ENCODE results near the gene ZNF672. TPM values are rescaled to one million over a fixed set of nuclear protein-coding genes. Genes with fewer than 3 reads are reported as not detected.
"Not testable (repeated sequence)": the region's sequence is repeated elsewhere in the genome, so short reads cannot be mapped to it uniquely, and the experiment has no call there.

The ZNF672 gene
- total RNA-seq, 1 donor from 2014 or later, result 23.3 TPM

DNA sequence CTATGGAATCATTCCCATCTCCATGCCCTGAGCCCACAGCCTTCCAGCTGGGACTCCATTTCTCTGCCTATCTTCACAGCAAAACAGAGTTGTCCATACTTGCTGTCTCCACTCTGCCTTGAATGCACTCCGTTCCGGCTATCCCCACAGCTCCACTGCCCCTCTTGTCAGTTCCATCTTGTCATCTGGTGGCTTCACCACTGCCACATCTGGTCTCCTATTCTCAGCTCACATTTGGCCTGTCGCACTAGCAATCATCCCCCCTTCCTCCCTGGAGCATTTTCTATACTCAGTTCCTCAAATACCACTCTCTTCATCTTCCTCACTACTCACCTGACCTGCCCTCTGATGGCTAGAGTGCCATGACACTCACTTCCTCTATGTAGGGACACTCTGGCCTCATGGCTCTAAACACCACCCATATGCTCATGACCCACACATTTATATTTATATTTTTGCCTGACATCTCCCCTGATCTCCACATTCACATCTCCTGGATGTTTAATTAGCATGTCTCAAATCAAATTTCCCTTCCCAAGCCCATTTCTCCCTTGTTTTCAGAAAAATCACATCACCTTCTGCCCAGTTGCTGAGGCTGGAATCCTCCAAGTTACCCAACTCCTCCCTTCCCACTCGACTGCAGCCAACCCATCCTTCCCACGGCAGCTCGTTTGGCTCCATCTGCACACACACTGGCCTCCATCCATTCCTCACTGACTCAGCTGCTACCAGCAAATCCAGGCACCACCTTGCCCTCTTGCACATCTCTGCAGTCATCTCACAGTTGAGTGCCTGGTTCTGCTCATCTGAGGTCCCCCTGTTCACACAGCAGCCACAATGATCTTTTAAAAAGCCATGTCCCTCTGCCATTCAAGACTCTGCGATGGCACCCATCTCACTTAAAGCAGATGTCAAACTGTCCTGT lies 14.7 kb downstream of the ZNF672 start:
- DNase-seq (ENCODE audit: extremely low read depth, low read depth, low spot score), result no peak

DNA sequence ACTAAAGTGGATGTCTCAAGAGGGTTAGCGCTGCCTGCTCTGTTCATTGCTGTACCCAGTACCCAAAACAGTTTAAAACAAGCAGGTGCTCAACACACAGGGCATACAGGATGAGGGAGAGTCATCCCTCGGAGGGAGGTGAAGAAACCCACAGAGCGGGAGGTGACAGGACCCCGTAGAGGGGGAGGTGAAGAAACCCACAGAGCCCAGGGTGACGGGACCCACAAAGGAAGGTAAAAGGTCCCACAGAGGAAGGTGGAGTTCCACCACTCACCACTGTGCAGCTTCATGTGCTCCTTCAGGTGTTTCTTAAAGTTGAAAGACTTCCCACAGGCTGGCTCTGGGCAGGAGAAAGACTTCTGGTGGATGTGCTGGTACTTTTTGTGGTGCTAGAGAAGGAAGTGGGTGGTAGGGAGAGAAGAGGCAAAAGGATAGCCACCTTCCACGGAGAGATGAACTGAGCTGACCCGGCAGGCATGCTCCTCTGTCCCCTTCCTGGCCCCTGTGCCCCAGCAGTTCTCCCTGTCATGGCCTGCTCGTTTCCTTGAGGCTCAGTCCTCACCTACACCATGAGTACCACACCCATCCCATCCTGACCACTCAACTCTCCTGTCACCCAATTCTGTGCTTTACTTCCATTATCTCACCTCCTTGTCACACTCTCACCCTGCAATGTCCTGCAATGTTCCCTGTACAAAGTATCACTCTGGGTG lies 15.8 kb downstream of the ZNF672 start:
- DNase-seq (ENCODE audit: extremely low read depth, low read depth, low spot score), result no peak

DNA sequence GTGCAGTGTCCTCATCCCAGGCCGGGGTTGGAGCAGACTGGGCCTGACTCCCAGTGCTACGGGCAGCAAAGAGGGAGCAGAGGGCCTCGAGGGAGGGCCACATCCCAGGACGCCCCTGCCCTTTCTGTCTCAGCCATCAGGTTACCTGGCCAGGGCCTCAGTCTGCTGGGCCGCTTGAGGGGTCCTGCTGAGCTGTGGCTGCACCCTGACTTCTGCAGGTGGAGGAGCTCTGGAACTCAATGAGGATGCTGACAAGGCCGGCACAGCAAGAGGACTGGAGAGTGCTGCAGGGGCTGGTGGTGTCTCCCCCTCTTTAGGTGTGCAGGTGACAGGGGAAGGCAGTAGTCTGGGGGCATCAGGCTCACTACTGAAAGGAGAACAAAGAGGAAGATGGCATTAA lies 17.6 kb downstream of the ZNF672 start:
- DNase-seq (ENCODE audit: extremely low read depth, low read depth, low spot score), result no peak

DNA sequence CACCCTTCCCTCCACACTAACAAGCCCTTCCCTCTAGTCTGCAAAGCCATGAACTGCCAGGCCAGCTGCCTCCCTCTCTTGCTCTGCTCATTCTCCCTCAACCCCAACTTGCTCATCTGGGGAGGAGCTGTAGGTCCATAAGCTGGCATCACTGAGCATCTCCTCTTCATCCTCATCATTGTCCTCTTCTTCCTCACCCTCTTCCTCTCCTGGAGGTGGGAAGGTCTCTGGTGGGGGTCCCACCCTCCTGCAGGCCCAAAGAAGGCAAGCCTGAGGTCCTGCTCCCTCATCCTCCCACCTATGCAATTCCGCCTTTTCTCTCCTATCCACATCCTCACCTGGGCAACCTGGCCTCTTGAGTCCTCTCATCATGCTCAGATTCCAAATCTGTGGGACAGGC lies 18.2 kb downstream of the ZNF672 start:
- no peak for DNase-seq (ENCODE audit: extremely low read depth, low read depth, low spot score)

DNA sequence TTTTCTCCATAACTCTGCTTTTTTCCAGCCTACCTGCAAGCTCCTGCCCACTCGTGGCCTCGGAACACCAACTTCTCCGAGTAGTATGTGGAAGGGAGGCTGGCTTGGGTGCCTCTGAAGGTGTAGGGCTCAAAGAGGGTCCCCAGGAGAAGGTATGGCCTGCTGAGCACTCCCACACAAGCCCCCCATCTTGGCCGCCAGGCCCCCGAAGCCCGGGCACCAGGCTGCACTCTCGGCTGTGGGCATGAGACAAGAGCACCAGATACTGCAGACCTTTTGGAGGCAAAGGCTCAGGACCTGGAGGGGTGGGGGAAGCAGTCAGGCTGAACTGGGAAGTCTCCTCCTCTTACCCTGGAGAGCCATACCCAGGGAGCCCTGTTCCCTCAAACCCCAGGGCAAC lies 19.2 kb downstream of the ZNF672 start:
- no peak for DNase-seq (ENCODE audit: extremely low read depth, low read depth, low spot score)

DNA sequence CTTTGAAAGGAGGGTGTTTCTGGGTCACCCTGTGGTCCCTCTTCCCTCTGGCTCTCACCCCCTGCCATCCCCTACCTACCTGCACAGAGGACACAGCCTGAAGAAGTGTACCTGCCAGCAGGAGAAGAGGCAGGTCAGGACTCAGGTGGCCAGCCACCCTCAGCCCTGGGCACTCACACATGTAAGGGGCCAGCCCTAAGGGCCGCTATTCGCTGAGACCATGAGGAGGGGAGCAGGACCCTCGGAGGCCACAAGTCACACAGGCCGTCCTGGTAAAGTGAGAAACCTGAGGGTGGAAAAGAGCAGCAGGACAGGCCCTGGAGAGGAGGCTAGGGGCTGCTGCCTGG lies 19.7 kb downstream of the ZNF672 start:
- DNase-seq (ENCODE audit: extremely low read depth, low read depth, low spot score), result no peak

DNA sequence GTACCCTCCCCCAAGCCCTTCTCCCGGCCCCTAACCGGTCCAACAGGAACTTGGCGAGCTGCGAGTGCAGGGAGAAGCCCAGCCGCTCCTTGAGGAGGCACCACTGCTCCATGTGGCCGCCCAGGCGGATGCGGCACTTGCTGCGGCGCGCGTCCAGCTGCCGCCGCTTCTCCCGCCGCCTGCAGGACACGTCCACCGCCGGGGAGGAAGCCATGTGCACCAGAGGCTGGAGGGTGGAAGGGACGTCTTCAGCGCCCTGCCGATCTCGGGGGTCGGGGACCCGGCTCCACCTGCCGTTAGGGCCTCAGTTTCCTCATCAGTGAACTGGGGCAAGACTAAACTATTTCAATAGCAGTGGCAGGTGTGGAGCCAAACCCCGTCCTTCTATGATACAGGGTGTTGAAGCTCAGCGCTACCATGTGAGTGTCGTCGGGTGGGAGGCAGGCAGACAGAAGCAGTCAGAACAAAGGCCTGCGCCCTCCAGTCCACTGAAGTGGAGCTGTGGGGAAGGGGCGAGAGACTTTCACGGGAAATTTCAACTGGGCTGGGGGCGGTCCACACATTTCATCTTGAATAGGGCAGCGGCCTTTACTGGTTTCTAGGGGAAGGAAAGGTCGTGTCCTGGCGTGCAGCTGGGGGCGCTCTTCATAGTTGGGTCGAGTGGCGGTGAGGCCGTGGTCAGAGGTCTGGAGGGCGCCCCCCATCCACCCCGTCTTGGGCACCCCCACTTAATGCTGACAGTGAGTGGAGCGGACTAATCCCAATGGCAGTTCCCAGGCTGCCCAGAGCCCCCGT lies 20.3 kb downstream of the ZNF672 start:
- no peak for DNase-seq (ENCODE audit: extremely low read depth, low read depth, low spot score)

DNA sequence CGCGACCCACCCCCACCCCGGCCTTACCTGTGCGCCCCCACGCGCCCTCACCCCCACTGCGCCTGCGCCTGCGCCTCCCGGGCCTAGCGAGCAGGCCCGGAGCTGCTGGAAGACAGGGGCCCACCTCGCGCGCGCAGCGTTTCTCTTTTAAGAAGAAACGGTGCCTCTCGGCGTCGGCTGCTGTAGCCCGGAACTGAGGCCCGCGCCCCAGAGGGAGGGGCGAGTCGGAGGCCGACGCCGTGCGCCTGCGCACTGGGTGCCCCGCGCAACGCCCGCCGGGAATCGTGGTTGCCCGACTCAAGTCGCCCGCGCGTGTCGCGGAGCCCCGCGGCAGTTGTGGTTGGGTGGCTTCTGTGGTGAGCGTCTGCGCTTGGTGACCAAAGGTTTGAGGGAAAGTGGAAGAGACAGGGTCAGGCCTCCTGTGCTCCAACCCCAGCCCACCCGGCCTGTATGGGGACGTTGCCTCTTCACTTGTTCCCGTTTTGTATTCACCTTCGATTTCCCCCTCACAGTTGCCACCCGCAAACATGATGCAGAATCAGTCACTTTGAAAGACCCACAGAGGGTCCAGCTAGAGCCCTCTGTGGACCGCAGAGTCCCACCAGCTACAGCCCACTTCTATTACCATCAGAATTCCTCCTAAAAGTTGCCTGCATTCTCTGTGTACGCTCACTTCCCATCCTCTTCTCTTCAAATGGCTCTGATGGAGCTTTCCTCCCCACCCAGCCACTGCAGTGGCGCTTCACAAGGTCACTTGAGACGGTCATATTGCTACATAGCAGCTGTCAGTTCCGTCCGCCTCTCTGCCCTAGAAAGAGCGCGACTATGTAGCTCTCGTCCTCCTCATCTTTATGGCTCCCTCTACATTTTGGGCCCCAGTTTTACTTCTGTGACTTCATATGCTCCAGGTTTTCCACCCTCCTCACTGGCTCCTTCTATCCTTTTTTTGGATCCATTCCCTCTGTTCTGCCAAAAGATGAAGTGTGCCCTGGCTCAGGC lies 21.2 kb downstream of the ZNF672 start, which contains the start of gene ZNF692:
Gene ZNF692, minus strand, starts transcription at position 195 of the 999 bp plus-strand sequence. CDS start 776 bp downstream, outside the sequence.
- DNase-seq (ENCODE audit: extremely low read depth, low read depth, low spot score), result peak; percentile 68

DNA sequence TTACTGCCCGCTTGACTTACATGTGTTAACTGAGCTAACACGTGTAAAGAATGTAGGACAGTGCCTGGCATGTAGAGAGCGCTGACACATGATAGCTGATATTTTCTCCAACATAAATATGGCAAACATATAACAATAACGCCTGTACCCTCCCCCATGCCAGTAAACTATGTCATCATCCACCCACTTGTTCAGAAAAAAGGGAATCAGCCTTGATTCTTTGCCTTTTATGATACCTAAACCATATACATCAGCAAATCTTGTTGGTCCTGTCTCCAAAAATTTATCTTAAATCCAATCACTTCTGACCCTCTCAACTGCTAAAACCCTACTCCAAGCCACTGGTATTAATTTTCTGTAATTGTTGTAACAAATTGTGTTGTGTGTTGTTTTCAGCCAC lies 22.0 kb downstream of the ZNF672 start:
- no peak for DNase-seq (ENCODE audit: extremely low read depth, low read depth, low spot score)

DNA sequence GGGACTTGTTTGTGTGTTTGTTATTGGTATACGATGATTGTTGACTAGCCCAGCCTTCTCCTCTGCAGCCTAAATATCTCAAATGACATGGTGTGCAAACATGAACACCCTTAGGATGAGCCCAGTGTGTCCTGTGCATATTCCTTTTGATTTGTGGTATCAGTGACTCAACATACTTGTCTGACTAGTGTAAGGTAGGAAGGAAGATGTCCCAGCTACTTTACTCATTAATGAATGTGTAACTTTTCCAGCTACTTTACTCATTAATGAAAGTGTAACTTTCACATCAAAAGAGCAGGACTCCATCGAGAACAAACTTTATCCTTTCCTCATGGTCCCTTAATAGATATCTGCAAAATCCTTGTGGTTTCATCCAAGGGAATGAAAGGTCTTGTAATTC lies 23.6 kb downstream of the ZNF672 start:
- DNase-seq (ENCODE audit: extremely low read depth, low read depth, low spot score), result no peak

DNA sequence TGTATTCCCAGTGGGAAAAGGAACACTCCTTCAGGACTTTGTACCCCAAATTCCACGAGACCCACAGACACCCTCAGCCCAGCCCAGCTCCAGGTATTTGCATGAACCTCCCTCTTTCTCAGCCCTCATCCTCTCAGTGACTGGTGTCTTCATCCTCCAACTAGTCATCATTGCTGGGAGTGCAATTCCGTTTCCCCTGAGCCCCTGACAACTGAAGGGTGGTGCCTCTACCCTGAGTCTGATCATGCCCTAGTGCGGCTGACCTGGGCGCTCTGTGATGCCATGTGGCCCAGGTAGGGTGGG lies 24.6 kb downstream of the ZNF672 start:
- DNase-seq (ENCODE audit: extremely low read depth, low read depth, low spot score), result no peak

DNA sequence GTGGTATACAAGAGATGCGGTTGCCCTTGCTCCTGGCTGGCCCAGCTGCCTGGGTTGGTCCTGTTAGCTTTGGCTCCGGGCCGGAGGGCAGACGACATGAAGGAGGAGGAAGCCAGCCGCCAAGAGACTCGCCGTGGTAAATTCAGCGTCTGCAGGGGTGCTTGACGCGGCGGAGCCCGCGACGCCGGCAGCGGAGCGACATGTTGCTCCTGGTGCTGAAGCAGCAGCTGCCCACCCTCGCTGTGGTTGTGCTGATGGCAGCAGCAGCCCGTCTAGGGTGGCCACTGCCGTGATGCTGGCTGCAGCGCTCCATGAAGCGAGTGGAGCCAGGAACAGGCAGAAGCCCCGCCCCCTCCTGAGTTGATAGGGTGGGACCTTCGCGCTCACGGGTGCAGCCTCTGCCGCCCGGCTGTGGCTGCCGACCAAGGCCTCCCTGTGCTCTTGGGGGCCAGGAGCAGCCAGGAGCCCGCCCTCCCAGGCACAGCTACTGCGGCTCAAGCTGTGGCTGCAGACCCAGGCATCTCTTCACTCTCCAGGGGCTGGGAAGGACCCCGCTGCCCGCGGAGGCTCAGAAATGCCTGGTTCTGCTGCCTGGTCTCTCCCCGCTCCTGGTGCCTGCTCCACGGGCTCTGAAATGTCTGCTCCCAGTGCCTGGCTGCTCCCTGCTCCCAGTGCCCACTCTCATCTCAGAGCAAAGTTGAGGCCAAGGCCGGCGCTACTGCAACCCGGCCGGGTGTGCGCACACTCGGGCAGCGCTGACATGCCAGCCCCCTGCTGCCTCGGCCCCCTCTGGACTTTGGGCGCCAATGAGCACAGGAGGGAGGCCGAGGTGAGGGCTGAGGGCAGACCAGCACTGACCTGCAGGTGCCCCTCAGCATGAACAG lies 25.2 kb downstream of the ZNF672 start:
- DNase-seq (ENCODE audit: extremely low read depth, low read depth, low spot score), result no peak

DNA sequence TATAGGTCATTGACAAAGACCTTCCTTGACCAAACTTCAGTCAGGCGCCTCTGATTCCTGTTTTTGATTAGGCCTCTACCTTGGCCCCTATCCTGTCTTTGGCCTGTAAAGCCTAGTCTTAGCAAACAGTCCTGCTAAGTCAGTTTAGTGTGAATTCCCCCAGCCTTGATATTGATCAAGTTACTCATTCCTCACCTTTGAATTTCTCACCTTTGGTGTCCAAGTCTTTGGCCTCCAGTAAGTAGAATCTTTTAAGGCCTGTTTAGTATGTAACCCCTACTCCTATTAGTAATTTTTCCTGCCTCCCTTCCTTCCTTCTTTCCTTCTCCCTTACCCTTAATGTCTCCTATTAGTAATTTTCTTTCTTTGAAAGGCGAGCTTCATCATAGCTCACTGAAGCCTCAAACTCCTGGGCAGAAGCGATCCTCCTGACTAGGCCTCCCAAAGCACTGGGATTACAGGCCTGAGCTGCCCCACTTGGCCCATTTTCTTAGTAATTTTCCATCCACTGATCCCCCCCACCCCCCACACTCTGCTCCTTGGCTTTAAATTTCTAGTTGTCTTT lies 33.9 kb downstream of the ZNF672 start:
- DNase-seq (ENCODE audit: extremely low read depth, low read depth, low spot score), result no peak

DNA sequence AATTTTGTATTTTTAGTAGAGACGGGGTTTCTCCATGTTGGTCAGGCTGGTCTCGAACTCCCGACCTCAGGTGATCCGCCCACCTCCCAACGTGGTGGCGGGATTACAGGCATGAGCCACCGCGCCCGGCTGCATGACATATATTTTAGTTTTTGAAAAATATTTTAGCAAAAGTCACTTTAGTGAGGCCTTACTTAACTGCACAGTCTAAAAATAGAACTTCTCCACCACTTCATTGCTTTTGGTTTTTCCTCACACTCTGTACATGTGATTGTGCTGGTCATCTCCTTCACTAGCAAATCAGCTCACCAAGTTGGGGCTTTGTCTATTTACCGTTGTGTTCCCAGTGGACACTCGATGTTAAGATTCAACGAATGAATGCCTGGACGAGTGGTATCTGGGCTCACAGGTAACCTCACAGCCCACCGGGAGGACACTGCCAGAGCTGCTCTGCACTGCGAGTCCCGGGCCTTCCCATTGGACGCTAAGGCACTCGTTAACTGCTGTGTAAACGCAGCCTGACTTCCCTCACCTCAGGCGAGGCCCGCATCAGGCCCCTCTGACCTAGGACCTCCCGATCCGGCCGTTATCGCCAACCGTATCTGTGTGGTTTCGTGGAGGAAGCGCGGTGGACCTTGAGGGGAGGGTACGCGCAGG lies 34.9 kb downstream of the ZNF672 start:
- no peak for DNase-seq (ENCODE audit: extremely low read depth, low read depth, low spot score)

DNA sequence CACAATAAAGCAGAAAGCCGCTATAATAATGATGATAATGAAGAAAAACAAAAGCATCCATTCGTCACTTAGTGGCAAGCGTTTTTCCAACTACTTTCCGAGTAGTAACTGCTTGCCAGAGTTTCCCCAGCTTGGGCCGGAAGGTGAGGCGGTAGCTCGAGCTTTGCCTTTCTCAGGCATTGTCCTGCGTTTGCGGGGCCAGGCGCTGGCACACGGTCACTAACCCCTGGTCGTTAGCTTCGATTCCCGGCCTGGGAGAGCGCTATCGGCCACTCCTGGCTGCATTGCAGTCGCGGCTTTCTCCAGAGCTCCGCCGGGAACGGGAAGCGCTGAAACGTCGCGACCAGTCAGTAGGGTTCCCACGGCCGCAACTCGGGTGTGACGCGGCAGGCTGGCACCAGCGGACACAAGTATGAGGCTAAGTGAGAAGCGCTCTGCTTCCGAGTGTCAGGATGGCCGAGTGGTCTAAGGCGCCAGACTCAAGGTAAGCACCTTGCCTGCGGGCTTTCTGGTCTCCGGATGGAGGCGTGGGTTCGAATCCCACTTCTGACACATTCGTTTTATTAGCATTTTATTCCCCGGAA lies 35.5 kb downstream of the ZNF672 start:
- peak; percentile 90 for DNase-seq (ENCODE audit: extremely low read depth, low read depth, low spot score)

DNA sequence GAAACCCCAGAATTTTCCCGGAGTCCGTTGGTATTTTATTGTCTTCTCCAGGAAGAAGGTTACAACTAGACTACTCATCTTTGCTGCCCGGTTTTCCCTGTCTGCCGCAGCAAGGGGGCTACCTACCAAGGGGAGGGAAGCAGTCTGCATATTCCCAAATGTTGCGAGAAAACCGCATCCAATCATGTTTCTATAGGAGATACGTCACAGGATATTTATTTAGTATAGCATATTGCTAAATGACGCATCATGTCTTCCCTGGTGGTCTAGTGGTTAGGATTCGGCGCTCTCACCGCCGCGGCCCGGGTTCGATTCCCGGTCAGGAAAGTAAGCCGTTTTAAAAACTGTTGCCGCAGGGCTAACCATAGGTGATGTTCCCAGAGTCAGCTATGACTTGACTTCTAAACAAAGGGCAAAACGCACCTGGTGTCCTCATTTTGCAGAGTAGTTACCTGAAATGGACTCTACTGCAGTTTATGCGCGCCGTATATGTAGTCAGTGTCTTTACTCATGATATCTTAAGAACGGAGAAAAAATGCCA lies 36.0 kb downstream of the ZNF672 start:
- peak; percentile 87 for DNase-seq (ENCODE audit: extremely low read depth, low read depth, low spot score)

DNA sequence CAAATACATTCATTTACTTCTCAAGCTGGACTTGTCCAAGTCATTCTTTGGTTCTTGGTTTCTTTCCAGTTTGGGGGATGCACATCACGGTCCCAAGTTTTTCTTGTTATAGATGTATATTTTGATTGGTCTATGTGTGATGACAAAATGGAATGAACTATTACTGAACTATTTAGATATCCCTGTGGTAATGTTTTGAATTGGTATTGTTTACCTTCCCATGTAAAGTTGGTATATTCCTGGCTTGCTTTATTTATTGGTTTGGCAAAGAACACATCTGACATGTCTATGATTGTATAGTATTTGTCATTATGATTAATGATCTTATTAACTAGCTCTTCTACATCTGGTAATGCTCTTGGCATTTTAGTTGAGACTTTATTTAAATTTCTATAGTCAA lies 43.2 kb downstream of the ZNF672 start:
- no peak for DNase-seq (ENCODE audit: extremely low read depth, low read depth, low spot score)

DNA sequence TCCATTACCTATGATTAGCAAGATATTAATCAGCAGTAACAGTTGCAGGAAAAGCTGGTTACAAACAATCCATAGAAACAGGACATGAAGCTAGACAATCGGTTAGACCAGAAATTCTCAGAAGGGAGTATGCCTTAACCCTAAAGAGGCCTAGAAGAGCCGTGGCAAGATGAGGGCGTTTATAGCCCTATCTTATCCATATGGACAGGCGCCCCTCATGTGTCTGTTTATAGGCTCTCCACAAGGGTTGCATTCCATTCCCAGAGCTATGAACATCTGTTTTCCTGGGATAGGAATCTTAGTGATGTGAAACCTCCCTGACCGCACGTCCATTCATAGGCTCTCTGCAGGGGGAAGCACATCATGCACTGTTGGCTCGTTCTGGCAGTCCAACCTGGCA lies 44.4 kb downstream of the ZNF672 start:
- DNase-seq (ENCODE audit: extremely low read depth, low read depth, low spot score), result not testable (repeated sequence)
